ENCODE measurements around the gene VSIG10.
A peak's percentile ranks its signal among the peaks of the same experiment; 100 is the strongest.
"Not testable (repeated sequence)": the region's sequence is repeated elsewhere in the genome, so short reads cannot be mapped to it uniquely, and the experiment has no call there.

VSIG10 gene

GRCh38 chr12:118032188-118032587 lies 71.6 kb downstream of the VSIG10 start:
- DNase-seq: no peak

- no peak for DNase-seq
Measured at GRCh38 chr12:118029166-118029565, 74.6 kb downstream of the VSIG10 start.

- no peak for DNase-seq
Measured at GRCh38 chr12:118025168-118025567, 78.6 kb downstream of the VSIG10 start.

GRCh38 chr12:118023301-118023860 lies 80.4 kb downstream of the VSIG10 start:
- no peak for DNase-seq

GRCh38 chr12:118022728-118023109 lies 81.1 kb downstream of the VSIG10 start:
- no peak for DNase-seq

GRCh38 chr12:118022097-118022727 lies 81.6 kb downstream of the VSIG10 start:
- not testable (repeated sequence) for DNase-seq

- no peak for DNase-seq
Measured at GRCh38 chr12:118020036-118020435, 83.8 kb downstream of the VSIG10 start.

- DNase-seq: no peak
Measured at GRCh38 chr12:118017926-118018325, 85.9 kb downstream of the VSIG10 start.

- DNase-seq: peak; percentile 86
Measured at GRCh38 chr12:118016424-118017264, 87.2 kb downstream of the VSIG10 start, which contains the start of gene RFC5. RFC5 (plus strand) TSS chr12:118016703; CDS start chr12:118016828, 125 bp downstream.

- no peak for DNase-seq
Measured at GRCh38 chr12:118015944-118016343, 87.9 kb downstream of the VSIG10 start.

GRCh38 chr12:118015306-118015705 lies 88.5 kb downstream of the VSIG10 start:
- DNase-seq: no peak
